HG03064 (cell line): Measurements from ENCODE around the gene TRIM69.
A peak's percentile ranks its signal among the peaks of the same experiment; 100 is the strongest.
"Not testable (repeated sequence)": the region's sequence is repeated elsewhere in the genome, so short reads cannot be mapped to it uniquely, and the experiment has no call there.

Source experiments
- ATAC-seq: cut with Tn5 transposase; IDR thresholded peaks from one replicate; pipeline ENCODE4 v1.9.1; 2021; ENCODE audit warnings: low read depth; ENCODE audit not compliant: unreplicated experiment

Gene TRIM69

GRCh38 chr15:44715142-44715796 is 21.1 kb upstream of the TRIM69 start:
- ATAC-seq = no peak

- ATAC-seq = no peak
These were observed 20.5 kb upstream of the TRIM69 start for GRCh38 chr15:44715797-44716334.

DNA sequence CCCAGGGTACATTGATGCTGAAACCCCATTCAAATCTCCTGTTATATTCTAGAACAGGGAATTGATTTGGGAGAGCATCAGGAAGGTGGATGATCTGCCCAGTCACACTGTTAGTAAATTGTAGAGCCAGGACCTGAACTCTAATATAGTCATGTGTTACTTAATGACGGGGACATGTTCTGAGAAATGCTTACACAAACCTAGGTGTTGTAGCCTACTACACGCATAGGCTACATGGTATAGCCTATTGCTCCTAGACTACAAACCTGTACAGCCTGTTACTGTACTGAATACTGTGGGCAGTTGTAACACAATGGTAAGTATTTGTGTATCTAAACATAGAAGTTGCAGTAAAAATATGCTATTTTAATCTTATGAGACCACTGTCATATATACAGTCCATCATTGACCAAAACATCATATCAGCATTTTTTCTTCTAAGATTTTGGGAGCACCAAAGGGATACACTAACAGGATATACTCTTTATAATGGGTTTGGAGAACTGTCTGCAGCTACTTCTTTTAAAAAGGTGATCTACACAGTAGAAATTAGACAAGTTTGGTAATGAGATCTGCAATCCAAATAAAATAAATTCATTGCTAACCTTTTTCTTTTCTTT is 19.2 kb upstream of the TRIM69 start:
- ATAC-seq = no peak

DNA sequence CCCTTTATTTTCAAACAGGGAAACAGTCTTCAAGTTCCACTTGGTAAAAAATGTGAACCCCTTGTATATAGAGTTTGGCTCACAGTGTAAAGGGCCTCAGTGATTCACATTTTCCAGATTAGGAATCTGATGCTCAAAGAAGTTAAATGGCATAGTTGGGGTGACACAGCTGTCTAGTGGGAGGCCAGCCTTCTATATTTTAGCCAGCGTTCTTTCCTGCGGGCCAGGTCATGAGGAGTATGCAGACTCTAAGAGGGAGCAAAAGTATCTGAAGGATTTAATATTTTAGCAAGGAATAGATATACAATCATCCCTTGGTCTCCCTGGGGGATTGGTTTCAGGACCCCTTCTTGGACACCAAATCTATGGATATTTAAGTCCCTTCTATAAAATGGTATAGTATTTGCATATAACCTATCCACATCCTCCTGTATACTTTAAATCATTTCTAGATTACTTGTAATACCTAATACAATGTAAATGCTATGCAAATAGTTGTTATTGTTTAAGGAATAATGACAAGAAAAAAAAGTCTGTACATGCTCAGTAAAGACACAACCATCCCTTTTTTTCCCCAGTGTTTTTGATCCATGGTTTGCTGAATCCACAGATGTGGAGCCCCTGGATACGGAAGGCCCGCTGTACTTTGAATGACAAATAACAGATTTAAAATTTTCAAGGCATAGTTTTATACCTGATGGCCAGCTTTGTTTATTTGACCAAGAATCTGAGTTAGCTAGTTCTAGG is 18.0 kb upstream of the TRIM69 start:
- no peak for ATAC-seq

DNA sequence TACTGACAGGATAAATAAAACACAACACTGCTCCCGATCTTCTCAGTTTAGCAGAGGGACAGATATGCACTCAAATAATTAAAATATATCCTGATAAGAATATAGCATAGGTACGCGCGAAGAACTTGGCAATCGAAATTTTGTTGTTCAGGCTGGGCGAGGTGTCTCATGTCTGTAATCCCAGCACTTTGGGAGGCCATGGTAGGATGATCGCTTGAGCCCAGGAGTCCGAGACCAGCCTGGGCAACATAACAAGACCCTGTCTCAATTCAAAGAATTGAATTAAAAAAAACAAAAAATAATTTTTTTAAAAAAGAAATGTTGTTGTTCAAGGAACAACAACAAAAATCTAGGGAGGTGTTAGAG is 17.4 kb upstream of the TRIM69 start:
- ATAC-seq = no peak

DNA sequence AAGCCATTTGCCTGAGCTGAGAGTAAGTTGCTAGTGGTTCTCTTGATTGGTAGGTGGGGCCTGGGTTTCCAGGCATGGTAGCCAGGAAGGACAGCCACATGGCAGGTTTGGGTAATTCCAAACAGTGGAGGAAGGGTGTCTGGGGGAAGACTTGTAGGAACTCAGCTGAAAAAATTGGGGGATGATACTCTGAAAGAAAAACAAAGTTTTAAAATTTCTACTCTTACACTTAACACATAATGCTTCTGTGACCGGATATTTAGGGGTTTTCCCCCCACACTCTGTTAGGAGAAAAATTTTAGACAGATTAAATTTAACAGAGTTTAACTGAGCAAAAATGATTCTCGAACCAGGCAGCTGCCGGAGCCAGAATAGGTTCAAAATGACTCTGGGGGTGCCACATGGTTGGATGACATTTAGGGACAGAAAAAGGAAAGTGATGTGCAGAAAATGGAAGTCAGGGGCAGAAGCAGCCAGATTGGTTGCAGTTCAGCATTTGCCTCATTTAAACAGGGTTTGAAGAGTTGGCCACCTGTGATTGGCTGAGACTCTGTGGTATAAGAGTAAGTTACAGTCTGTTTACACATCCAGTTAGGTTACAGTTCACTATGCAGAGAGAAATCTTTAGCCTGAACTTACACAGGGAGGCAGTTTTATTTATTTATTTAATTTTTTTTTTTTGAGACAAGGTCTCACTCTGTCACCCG is 16.9 kb upstream of the TRIM69 start:
- peak; percentile 35 for ATAC-seq

DNA sequence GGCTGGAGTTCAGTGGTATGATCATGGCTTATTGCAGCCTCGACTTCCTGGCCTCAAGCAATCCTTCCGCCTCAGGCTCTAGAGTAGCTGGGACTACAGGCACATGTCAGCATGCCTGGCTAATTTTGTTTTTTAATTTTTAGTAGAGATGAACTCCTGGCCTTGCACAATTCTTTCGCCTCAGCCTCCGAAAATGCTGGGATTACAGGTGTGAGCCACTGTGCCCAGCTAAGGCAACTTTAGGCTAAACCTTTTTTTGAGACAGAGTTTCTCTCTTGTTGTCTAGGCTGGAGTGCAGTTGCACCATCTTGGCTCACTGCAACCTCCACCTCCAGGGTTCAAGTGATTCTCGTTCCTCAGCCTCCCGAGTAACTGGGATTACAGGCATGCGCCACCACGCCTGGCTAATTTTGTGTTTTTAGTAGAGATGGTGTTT is 16.3 kb upstream of the TRIM69 start:
- ATAC-seq = not testable (repeated sequence)

DNA sequence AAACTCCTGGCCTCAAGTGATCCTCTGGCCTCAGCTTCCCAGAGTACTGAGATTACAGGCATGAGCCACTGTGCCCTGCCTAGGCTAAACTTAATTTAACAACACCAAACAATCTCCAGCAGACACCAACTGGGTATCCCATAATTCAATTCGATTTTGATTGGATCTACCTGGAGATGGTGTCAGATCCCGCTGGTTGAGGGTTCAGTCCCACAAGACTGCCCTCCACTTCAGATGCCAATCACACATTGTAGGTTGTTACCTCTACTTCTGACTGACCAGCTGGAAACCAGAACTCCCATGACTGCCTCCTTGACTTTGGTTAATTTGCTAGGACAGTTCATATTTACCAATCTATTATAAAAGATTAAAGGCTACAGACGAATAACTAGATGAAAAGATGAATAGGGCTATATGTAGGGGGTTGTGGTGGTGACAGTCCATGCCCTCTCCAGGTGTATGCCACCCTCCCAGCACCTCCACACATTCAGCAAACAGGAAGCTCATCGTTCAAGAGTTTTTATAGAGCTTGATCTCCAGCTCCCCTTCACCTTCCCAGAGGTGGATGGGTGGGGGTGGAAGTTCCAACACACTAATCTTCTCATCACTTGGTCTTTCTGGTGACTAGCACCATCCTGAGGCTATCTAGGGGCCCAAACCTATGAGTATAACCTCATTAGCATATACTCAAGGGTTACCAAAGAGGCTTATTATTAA is 15.7 kb upstream of the TRIM69 start:
- ATAC-seq = no peak

DNA sequence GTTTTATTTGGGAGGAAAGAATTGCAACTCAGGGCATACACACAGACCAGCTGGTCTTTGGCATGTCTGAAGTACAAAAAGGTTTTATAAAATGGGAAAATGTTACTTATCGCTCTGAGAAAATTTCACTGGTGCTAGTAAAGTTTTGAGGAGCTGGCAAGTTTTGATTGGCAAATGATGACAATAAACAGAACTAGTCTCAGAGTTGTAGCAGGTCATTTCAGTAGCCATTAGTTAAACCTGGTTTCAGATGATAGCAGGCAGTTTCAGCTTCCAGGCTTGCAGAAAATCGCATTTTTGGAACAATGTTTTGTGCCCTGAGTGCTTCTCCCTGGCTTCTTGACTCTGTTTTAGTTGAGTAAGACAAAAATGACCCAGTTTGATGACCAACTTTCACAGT is 14.3 kb upstream of the TRIM69 start:
- ATAC-seq = no peak

GRCh38 chr15:44726136-44726535 is 10.2 kb upstream of the TRIM69 start:
- ATAC-seq = no peak

- peak; percentile 32 for ATAC-seq
These were observed 9.5 kb upstream of the TRIM69 start for GRCh38 chr15:44726568-44727484.

- no peak for ATAC-seq
These were observed 8.7 kb upstream of the TRIM69 start for GRCh38 chr15:44727485-44728231.

GRCh38 chr15:44728232-44728575 is 8.1 kb upstream of the TRIM69 start:
- ATAC-seq = not testable (repeated sequence)

- ATAC-seq = peak; percentile 64
These were observed 7.5 kb upstream of the TRIM69 start for GRCh38 chr15:44728576-44729407.

DNA sequence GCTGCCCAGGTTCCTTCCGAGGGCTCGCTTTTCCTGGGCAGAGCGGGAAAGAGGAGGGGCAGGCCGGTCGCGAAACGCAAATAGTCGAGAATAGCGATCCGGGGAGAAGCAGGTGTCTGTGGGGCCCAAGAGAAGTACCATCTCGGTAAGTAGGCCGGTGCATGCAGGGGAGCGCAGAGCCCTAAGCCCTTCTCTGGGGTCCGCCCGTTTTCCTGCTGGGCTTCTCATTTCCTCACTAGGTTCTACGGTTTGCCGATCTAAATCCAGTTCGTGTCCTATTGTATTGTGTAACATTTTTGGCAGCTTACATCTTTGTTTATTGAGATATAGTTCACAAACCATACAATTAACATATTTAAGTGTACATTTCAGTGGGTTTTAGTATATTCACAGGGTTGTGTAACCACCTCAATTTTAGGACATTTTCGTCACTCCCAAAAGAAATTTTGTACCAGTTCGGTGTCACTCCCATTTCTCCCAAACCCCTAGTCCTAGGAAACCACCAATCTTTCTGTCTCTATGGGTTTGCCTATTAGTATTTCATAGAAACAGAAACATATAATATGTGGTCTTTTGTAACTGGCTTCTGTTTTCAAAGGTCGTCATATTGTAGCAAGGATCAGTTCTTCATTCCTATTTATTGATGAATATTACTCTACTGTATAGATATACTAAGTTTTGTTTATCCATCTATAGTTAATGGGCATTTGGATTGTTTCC is 6.8 kb upstream of the TRIM69 start:
- ATAC-seq = no peak

- ATAC-seq = no peak
These were observed 1.4 kb upstream of the TRIM69 start for GRCh38 chr15:44734839-44735481.
